ENCODE results near the gene DHH. TPM values are rescaled to one million over a fixed set of nuclear protein-coding genes. Genes with fewer than 3 reads are reported as not detected.
"Not testable (repeated sequence)": the region's sequence is repeated elsewhere in the genome, so short reads cannot be mapped to it uniquely, and the experiment has no call there.

DHH gene
- total RNA-seq, 2 donors from 2014 or later: 0.12 to 0.41 TPM

- Mint-ChIP-seq H3K4me1 (ENCODE audit: low read depth) (peaks cover 41% of the 10 kb centered on the region), H3K27ac (no peak overlapping the region), H3K4me3 (no peak overlapping the region), H3K9me3 (no peaks in the 10 kb centered on the region), H3K36me3 (ENCODE audit: insufficient read depth in 2 of 2) (no peaks in the 10 kb centered on the region), H3K27me3 (ENCODE audit: low read depth) (peaks cover 35% of the 10 kb centered on the region)
- DNase-seq (no peak), ATAC-seq (replicated peaks in 1 of 2) (no peak)
These were observed 8.5 kb downstream of the DHH start for GRCh38 chr12:49086116-49086515.

GRCh38 chr12:49084438-49084837, 10.2 kb downstream of the DHH start:
- Mint-ChIP-seq H3K4me3 (no peak overlapping the region), H3K36me3 (ENCODE audit: insufficient read depth in 2 of 2) (no peaks in the 10 kb centered on the region), H3K4me1 (ENCODE audit: low read depth) (peaks cover 26% of the 10 kb centered on the region), H3K27ac (no peak overlapping the region), H3K9me3 (no peaks in the 10 kb centered on the region), H3K27me3 (ENCODE audit: low read depth) (peaks cover 24% of the 10 kb centered on the region)
- DNase-seq (no peak), ATAC-seq (replicated peaks in 1 of 2) (no peak)

- DNase-seq: no peak
- H3K27ac Mint-ChIP-seq: no peak overlapping the region
- no peak for ATAC-seq (replicated peaks in 1 of 2)
- no peaks in the 10 kb centered on the region for H3K4me1 Mint-ChIP-seq (ENCODE audit: low read depth)
- no peaks in the 10 kb centered on the region for H3K36me3 Mint-ChIP-seq (ENCODE audit: insufficient read depth in 2 of 2)
- H3K9me3 Mint-ChIP-seq: no peaks in the 10 kb centered on the region
- no peak overlapping the region for H3K4me3 Mint-ChIP-seq
- H3K27me3 Mint-ChIP-seq (ENCODE audit: low read depth): peaks cover 9% of the 10 kb centered on the region
These were observed 14.8 kb downstream of the DHH start for GRCh38 chr12:49079793-49080192.

- no peak overlapping the region for H3K4me3 Mint-ChIP-seq
These were observed 23.6 kb downstream of the DHH start for GRCh38 chr12:49070971-49071370.

GRCh38 chr12:49069507-49070346, 24.9 kb downstream of the DHH start, which contains the start of gene RHEBL1:
Gene RHEBL1, minus strand, starts transcription at chr12:49069979. Its CDS starts 194 bp downstream, at chr12:49069785.
- Mint-ChIP-seq H3K27me3 (ENCODE audit: low read depth) (no peaks in the 10 kb centered on the region), H3K9me3 (no peaks in the 10 kb centered on the region), H3K4me1 (ENCODE audit: low read depth) (peaks cover 25% of the 10 kb centered on the region), H3K27ac (peak within 1 kb of the TSS; percentile 91), H3K36me3 (ENCODE audit: insufficient read depth in 2 of 2) (peaks cover 3 to 5% of the 10 kb centered on the region in 2 donors), H3K4me3 (peak within 1 kb of the TSS; percentile 91 to 100)
- ATAC-seq (replicated peaks in 1 of 2) (peak; percentile 99), DNase-seq (peak; percentile 100)

More at GRCh38 chr12:49070971-49071370, 23.6 kb downstream of the DHH start:
- no peaks in the 10 kb centered on the region for H3K27me3 Mint-ChIP-seq (ENCODE audit: low read depth)
- no peaks in the 10 kb centered on the region for H3K9me3 Mint-ChIP-seq
- H3K27ac Mint-ChIP-seq: no peak overlapping the region
- no peak for DNase-seq
- H3K4me1 Mint-ChIP-seq (ENCODE audit: low read depth): peaks cover 25% of the 10 kb centered on the region
- ATAC-seq (replicated peaks in 1 of 2): no peak
- H3K36me3 Mint-ChIP-seq (ENCODE audit: insufficient read depth in 2 of 2): peaks cover 3 to 5% of the 10 kb centered on the region in 2 donors

- peaks cover 27% of the 10 kb centered on the region for H3K4me1 Mint-ChIP-seq (ENCODE audit: low read depth)
- H3K27me3 Mint-ChIP-seq (ENCODE audit: low read depth): no peaks in the 10 kb centered on the region
- ATAC-seq (replicated peaks in 1 of 2): no peak
- H3K9me3 Mint-ChIP-seq: no peaks in the 10 kb centered on the region
- H3K27ac Mint-ChIP-seq: peak overlapping the region; percentile 78
- peaks cover 3 to 5% of the 10 kb centered on the region in 2 donors for H3K36me3 Mint-ChIP-seq (ENCODE audit: insufficient read depth in 2 of 2)
- no peak for DNase-seq
- H3K4me3 Mint-ChIP-seq: peak overlapping the region; percentile 91 to 100
These were observed 25.6 kb downstream of the DHH start for GRCh38 chr12:49068879-49069506.

GRCh38 chr12:49066120-49066519, 28.5 kb downstream of the DHH start:
- DNase-seq (no peak), ATAC-seq (replicated peaks in 1 of 2) (no peak)
- no peak overlapping the region for H3K4me3 Mint-ChIP-seq
- H3K27me3 Mint-ChIP-seq (ENCODE audit: low read depth): no peaks in the 10 kb centered on the region
- no peaks in the 10 kb centered on the region for H3K9me3 Mint-ChIP-seq
- H3K4me1 Mint-ChIP-seq (ENCODE audit: low read depth): peaks cover 30% of the 10 kb centered on the region
- H3K36me3 Mint-ChIP-seq (ENCODE audit: insufficient read depth in 2 of 2): peaks cover 4 to 6% of the 10 kb centered on the region in 2 donors
- H3K27ac Mint-ChIP-seq: no peak overlapping the region

- Mint-ChIP-seq H3K27me3 (ENCODE audit: low read depth) (no peaks in the 10 kb centered on the region), H3K36me3 (ENCODE audit: insufficient read depth in 2 of 2) (peaks cover 4 to 6% of the 10 kb centered on the region in 2 donors), H3K27ac (no peak overlapping the region), H3K4me1 (ENCODE audit: low read depth) (peaks cover 27% of the 10 kb centered on the region), H3K9me3 (no peaks in the 10 kb centered on the region), H3K4me3 (no peak overlapping the region)
- no peak for DNase-seq
- no peak for ATAC-seq (replicated peaks in 1 of 2)
These were observed 29.8 kb downstream of the DHH start for GRCh38 chr12:49064767-49065152.

- not testable (repeated sequence) for H3K27ac Mint-ChIP-seq; H3K36me3 Mint-ChIP-seq (ENCODE audit: insufficient read depth in 2 of 2); DNase-seq
These were observed 32.7 kb downstream of the DHH start for GRCh38 chr12:49061916-49062315.

GRCh38 chr12:49061157-49061650, 33.4 kb downstream of the DHH start:
- Mint-ChIP-seq H3K9me3 (no peaks in the 10 kb centered on the region), H3K4me1 (ENCODE audit: low read depth) (peaks cover 46% of the 10 kb centered on the region), H3K4me3 (peak overlapping the region; percentile 83 to 91), H3K27me3 (ENCODE audit: low read depth) (no peaks in the 10 kb centered on the region), H3K27ac (peak overlapping the region; percentile 81), H3K36me3 (ENCODE audit: insufficient read depth in 2 of 2) (peaks cover 1 to 2% of the 10 kb centered on the region in 2 donors)
- ATAC-seq (replicated peaks in 1 of 2) (peak; percentile 0 to 1), DNase-seq (no peak)

More at GRCh38 chr12:49061916-49062315, 32.7 kb downstream of the DHH start:
- H3K9me3 Mint-ChIP-seq; ATAC-seq (replicated peaks in 1 of 2); H3K27me3 Mint-ChIP-seq (ENCODE audit: low read depth): not testable (repeated sequence)
- peak overlapping the region in 1 of 2 donors; percentile 50 for H3K4me3 Mint-ChIP-seq
- H3K4me1 Mint-ChIP-seq (ENCODE audit: low read depth): peaks cover 39% of the 10 kb centered on the region

- H3K4me3 Mint-ChIP-seq: peak within 1 kb of the TSS; percentile 95 to 98
- ATAC-seq (replicated peaks in 1 of 2) (peak; percentile 83 to 86), DNase-seq (peak; percentile 89 to 92)
- peaks cover 53% of the 10 kb centered on the region for H3K4me1 Mint-ChIP-seq (ENCODE audit: low read depth)
- peak within 1 kb of the TSS; percentile 85 for H3K27ac Mint-ChIP-seq
- H3K36me3 Mint-ChIP-seq (ENCODE audit: insufficient read depth in 2 of 2): peaks cover 1 to 2% of the 10 kb centered on the region in 2 donors
- no peaks in the 10 kb centered on the region for H3K9me3 Mint-ChIP-seq
- H3K27me3 Mint-ChIP-seq (ENCODE audit: low read depth): no peaks in the 10 kb centered on the region
These were observed 34.1 kb downstream of the DHH start, which contains the start of gene KMT2D for GRCh38 chr12:49060237-49061156. Gene KMT2D, minus strand, starts transcription at chr12:49060794. Its CDS starts 5,470 bp downstream, at chr12:49055324.

Data from activated T-cell treated with anti-CD3 and anti-CD28 coated beads, Interleukin-2, amount 50 U/mL, for 72 hours (primary cell).